Measurements from ENCODE around the gene DLGAP1.

Gene DLGAP1

DNA sequence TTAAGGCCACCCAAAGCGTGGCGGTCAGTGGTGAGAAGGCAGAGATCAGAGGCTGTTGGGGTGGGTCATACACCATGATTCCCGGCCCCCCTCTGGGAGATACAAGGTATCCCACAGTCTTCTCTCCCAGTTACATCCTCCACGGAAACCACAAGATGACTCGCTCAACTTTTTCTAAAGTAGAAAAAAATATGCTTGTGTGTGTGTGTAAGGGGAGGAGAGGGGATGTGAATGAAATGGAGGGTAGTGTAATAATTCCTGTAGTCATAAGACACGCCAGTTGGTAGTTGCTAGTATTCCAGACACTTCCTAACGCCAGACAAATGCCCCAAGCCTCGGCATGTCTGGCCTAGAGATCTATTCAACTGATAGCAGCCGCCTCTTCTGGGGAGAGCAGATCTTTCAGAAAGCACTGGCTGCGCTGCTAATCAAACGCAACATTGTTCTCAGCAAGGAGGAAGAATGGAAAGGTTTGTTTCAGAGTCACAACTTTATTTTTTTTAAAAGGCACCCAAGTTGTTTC is 861.7 kb downstream of the DLGAP1 start:
- Histone ChIP-seq H3K27me3 (ENCODE audit: insufficient read depth, poor library complexity, severe bottlenecking) (no peaks in the 10 kb centered on the region), H3K27ac (replicated peaks) (peak overlapping the region; percentile 77), H3K4me3 (replicated peaks; ENCODE audit: insufficient read depth, low read length) (peak overlapping the region; percentile 53)
- peak in 1 of 2 experiments; percentile 43 for DNase-seq (ENCODE audit: low read depth in 1 of 2, low spot score in 1 of 2)
- TF ChIP-seq SPI1 (IDR thresholded peaks at IDR 0.05; ENCODE audit: borderline replicate concordance, low read depth) (no peak), POLR2AphosphoS5 (IDR thresholded peaks at IDR 0.05; ENCODE audit: low read depth) (no peak)
- TF ChIP-seq, protein P1, sequence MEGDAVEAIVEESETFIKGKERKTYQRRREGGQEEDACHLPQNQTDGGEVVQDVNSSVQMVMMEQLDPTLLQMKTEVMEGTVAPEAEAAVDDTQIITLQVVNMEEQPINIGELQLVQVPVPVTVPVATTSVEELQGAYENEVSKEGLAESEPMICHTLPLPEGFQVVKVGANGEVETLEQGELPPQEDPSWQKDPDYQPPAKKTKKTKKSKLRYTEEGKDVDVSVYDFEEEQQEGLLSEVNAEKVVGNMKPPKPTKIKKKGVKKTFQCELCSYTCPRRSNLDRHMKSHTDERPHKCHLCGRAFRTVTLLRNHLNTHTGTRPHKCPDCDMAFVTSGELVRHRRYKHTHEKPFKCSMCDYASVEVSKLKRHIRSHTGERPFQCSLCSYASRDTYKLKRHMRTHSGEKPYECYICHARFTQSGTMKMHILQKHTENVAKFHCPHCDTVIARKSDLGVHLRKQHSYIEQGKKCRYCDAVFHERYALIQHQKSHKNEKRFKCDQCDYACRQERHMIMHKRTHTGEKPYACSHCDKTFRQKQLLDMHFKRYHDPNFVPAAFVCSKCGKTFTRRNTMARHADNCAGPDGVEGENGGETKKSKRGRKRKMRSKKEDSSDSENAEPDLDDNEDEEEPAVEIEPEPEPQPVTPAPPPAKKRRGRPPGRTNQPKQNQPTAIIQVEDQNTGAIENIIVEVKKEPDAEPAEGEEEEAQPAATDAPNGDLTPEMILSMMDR (IDR thresholded peaks at IDR 0.05; ENCODE audit: insufficient read depth, low read length): no peak

DNA sequence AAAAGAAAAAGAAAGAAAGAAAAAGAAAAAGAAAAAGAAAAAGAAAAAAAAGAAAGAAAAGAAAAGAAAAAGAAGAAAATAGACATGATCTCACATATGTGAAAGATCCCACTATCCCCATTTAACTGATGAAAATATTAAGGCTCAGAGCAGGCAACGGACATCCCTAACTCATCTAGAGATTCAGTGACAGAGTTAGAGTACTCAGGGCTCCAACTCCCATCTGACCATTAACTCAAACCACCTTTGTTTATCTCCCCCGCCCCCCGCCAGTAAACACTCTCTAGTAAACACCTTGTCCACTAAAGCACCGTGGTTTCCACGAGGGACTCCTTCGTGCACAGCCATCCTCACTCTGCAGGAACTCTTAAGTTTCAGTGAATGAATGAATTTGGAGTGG is 862.2 kb downstream of the DLGAP1 start:
- TF ChIP-seq GABPA (IDR thresholded peaks at IDR 0.05; ENCODE audit: low read depth) (no peak), SPI1 (IDR thresholded peaks at IDR 0.05; ENCODE audit: borderline replicate concordance, low read depth) (no peak), POLR2AphosphoS5 (IDR thresholded peaks at IDR 0.05; ENCODE audit: low read depth) (no peak)
- TF ChIP-seq, protein P2, sequence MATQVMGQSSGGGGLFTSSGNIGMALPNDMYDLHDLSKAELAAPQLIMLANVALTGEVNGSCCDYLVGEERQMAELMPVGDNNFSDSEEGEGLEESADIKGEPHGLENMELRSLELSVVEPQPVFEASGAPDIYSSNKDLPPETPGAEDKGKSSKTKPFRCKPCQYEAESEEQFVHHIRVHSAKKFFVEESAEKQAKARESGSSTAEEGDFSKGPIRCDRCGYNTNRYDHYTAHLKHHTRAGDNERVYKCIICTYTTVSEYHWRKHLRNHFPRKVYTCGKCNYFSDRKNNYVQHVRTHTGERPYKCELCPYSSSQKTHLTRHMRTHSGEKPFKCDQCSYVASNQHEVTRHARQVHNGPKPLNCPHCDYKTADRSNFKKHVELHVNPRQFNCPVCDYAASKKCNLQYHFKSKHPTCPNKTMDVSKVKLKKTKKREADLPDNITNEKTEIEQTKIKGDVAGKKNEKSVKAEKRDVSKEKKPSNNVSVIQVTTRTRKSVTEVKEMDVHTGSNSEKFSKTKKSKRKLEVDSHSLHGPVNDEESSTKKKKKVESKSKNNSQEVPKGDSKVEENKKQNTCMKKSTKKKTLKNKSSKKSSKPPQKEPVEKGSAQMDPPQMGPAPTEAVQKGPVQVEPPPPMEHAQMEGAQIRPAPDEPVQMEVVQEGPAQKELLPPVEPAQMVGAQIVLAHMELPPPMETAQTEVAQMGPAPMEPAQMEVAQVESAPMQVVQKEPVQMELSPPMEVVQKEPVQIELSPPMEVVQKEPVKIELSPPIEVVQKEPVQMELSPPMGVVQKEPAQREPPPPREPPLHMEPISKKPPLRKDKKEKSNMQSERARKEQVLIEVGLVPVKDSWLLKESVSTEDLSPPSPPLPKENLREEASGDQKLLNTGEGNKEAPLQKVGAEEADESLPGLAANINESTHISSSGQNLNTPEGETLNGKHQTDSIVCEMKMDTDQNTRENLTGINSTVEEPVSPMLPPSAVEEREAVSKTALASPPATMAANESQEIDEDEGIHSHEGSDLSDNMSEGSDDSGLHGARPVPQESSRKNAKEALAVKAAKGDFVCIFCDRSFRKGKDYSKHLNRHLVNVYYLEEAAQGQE (IDR thresholded peaks at IDR 0.05; ENCODE audit: insufficient replicate concordance, low read depth): no peak
- TF ChIP-seq, protein P1 (IDR thresholded peaks at IDR 0.05; ENCODE audit: insufficient read depth, low read length): no peak
- no peak for DNase-seq (ENCODE audit: low read depth in 1 of 2, low spot score in 1 of 2)
- Histone ChIP-seq H3K4me3 (replicated peaks; ENCODE audit: insufficient read depth, low read length) (no peak overlapping the region), H3K27ac (replicated peaks) (no peak overlapping the region), H3K27me3 (ENCODE audit: insufficient read depth, poor library complexity, severe bottlenecking) (no peaks in the 10 kb centered on the region)

DNA sequence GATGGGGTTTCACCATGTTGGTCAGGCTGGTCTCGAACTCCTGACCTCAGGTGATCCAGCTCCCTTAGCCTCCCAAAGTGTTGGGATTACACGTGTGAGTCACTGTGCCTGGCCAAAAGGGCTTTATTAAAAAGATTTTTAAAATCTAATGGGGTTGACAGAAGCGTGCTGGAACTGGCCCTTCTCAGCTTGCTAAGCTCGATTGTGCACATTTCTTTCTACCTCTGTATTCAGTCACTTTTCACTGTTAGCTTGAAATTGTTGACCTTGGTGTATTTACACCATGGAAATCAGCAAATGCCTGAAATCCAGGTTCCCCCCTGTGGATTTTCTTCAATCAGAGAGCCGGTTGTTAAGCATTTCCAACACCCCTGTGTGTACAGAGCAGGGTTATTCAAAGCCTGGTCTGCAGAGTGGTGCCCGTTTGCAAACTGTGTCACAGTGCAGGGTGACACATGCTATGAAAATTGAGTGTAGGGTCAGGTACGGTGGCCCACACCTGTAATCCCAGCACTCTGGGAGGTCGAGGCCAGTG is 864.9 kb downstream of the DLGAP1 start:
- DNase-seq (ENCODE audit: low read depth in 1 of 2, low spot score in 1 of 2): no peak
- H3K4me3 ChIP-seq (replicated peaks; ENCODE audit: insufficient read depth, low read length): no peak overlapping the region
- H3K27me3 ChIP-seq (ENCODE audit: insufficient read depth, poor library complexity, severe bottlenecking): no peaks in the 10 kb centered on the region
- no peak overlapping the region for H3K27ac ChIP-seq (replicated peaks)
- TF ChIP-seq POLR2AphosphoS5 (IDR thresholded peaks at IDR 0.05; ENCODE audit: low read depth) (no peak), SPI1 (IDR thresholded peaks at IDR 0.05; ENCODE audit: borderline replicate concordance, low read depth) (no peak), GABPA (IDR thresholded peaks at IDR 0.05; ENCODE audit: low read depth) (no peak)
- TF ChIP-seq, protein P1 (IDR thresholded peaks at IDR 0.05; ENCODE audit: insufficient read depth, low read length): no peak

DNA sequence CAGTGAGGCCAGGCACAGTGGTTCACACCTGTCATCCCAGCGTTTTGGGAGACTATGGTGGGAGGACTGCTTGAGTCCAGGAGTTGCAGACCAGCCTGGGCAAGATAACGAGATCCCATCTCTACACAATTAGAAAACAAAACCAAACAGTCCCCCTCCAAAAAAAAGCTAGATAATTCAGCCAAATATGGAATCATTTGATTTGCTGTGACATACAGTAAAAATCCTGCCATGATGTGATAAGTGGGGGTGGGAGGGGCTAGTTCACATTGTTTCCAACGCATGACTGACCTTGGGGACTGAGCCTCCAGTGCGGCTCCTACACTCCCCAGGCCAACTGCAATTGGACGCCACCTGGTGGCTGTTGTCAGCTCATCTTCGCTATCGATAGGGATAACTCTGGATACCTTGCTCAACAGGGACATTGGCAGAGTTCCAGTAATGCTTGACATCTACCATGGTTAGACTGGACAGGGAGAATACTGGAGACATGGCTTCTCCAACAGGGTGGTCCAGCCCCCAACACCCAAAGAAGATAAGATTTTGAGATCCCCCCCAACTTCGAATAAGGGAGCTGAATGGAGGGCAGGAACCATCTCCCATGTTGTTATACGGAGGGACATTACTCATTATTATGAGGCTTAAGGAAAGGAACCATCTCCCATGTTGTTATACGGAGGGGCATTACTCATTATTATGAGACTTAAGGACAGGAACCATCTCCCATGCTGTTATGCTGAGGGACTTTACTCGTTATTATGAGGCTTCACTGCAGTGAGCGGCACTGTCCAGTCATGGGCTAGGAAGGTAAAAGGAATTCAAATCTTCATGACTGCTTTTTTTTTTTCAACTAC is 869.2 kb downstream of the DLGAP1 start:
- DNase-seq (ENCODE audit: low read depth in 1 of 2, low spot score in 1 of 2): peak; percentile 90 to 92
- TF ChIP-seq POLR2AphosphoS5 (IDR thresholded peaks at IDR 0.05; ENCODE audit: low read depth): no peak; the same call in 1 of the 2 replicates
- no peak for TF ChIP-seq GABPA (IDR thresholded peaks at IDR 0.05; ENCODE audit: low read depth)
- TF ChIP-seq SPI1 (IDR thresholded peaks at IDR 0.05; ENCODE audit: borderline replicate concordance, low read depth): no peak
- TF ChIP-seq, protein P1 (IDR thresholded peaks at IDR 0.05; ENCODE audit: insufficient read depth, low read length): peak; percentile 95
- Histone ChIP-seq H3K4me3 (replicated peaks; ENCODE audit: insufficient read depth, low read length) (no peak overlapping the region), H3K27ac (replicated peaks) (no peak overlapping the region), H3K27me3 (ENCODE audit: insufficient read depth, poor library complexity, severe bottlenecking) (no peaks in the 10 kb centered on the region)

All from HL-60 (cell line).